GM19463 (cell line): Measurements from ENCODE around the gene PRR7.

Experiments used
- ATAC-seq: cut with Tn5 transposase; IDR thresholded peaks from one replicate; pipeline ENCODE4 v1.9.1; 2021; ENCODE audit warnings: mild to moderate bottlenecking, moderate library complexity; ENCODE audit not compliant: unreplicated experiment

Gene PRR7

GRCh38 chr5:177496070-177496726 is 49.6 kb downstream of the PRR7 start:
- no peak for ATAC-seq

GRCh38 chr5:177496727-177497291 is 50.2 kb downstream of the PRR7 start:
- ATAC-seq: no peak

DNA sequence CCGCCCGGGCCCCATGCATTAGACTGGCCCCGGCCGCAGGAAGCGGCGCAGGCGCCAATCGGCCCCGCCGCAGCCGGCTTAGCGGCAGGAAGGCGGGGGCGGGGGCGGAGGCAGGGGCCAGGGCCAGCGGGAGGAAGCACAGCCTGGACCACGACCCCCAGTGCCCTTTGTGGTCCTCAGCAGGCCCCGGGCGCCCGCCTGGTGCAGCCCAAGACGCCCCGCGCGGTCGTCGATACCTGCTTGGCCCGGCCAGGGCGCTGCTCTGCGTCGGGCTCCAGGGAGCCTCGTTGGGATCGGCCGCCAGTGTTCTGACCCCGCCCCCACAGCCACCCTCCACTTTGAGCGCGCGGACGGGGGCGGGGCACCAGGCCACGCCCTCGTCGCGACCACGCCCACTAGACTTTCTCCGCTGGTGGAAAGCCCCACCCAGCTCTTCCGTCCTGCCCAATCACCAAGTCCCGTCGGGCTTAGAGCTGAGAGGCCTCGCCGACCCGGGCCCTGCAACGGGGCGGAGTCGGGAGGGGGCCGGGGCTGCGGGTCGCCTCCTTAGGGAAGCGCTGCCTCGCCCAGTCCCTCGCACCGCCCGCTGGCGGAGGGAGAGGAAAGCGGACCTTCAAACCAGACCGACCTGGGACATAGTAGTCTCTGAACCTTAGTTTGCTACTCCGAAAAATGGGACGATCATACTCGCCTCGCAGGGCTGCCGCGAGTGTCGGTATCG is 50.8 kb downstream of the PRR7 start, which contains the start of gene PDLIM7:
TSS of gene PDLIM7 (minus strand) at position 313 of the 721 bp plus-strand sequence. CDS start 1,092 bp downstream, outside the sequence.
- ATAC-seq: peak; percentile 71

- no peak for ATAC-seq
These were observed 51.6 kb downstream of the PRR7 start for GRCh38 chr5:177498013-177498787.

DNA sequence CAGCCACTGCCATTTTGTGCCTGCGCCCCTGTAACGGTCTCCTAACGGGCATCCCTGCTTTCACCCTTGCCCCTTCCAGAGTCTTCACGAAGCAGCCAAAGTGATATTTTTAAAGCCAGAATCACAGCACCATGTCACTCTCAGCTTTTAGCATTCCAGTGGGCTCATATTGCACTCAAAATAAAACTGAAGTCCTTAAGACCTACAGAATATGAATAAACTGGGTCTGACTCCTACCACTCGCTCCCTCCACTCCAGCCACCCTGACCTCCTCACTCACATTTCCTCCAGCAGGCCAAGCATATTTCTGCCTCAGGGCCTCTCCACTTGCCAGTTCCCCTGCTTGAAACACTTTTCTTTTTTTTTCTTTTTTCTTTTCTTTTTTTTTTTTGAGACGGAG is 53.2 kb downstream of the PRR7 start:
- no peak for ATAC-seq

DNA sequence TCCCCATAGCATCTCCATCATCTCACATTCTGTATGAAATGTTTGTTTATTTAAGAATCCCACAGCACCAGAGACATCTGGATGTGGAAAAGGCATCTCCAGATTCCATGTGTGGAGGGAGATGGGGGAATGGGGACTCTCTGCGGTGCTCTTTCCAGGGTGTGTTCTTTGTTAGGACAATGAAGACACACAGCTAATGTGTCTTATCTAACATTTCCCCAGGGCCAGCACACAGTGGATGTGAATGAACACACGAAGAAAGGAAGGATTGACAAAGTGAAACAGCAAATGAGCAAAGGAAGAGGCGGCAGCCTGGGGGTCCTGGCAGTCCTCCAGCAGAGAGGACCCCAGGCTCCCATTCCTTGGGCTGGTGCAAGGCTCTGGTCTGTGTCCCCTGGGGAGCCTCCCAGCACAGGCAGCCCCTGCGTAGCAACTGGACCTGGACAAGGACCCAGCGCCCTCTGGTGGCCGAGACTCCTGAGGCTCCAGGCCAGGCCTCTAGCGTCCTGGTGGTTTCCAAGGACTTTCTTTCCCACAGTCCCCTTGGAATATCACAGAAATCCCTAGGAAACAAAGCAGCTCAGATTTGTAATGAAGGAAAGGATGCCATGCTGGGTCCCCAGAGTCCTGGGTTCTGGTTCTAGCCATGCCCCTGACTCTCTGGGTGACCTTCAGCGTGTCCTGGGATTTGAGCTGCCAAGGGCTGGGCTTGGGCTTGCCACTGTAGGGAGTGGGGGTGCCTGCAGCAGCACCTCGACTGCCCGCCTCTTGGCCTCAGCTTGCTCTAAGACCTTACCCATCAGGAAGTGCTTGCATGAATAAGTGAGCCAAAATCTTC is 54.3 kb downstream of the PRR7 start:
- peak; percentile 22 for ATAC-seq

- no peak for ATAC-seq
These were observed 55.5 kb downstream of the PRR7 start for GRCh38 chr5:177501874-177502678.

DNA sequence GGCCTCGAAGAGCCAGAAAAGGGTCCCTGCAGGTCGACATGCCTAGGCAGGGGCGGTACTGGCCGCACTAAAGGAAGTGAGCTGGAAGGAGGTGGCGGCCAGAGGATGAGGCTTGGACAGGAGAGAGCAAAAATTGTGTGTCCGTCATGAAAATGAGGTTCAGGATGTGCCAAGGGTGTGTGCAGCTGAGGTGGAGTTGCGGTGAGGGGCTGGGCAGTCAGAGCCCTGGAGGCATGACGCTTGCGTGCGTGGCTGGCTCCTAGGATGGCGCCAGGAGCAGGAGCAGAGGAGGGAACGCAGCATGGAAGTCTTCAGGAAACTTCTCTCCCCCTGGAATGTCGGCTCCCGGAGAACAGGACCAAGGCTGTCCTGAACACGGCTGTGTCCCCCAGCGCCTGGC is 56.3 kb downstream of the PRR7 start:
- no peak for ATAC-seq

GRCh38 chr5:177503351-177504085 is 56.9 kb downstream of the PRR7 start:
- ATAC-seq: no peak

DNA sequence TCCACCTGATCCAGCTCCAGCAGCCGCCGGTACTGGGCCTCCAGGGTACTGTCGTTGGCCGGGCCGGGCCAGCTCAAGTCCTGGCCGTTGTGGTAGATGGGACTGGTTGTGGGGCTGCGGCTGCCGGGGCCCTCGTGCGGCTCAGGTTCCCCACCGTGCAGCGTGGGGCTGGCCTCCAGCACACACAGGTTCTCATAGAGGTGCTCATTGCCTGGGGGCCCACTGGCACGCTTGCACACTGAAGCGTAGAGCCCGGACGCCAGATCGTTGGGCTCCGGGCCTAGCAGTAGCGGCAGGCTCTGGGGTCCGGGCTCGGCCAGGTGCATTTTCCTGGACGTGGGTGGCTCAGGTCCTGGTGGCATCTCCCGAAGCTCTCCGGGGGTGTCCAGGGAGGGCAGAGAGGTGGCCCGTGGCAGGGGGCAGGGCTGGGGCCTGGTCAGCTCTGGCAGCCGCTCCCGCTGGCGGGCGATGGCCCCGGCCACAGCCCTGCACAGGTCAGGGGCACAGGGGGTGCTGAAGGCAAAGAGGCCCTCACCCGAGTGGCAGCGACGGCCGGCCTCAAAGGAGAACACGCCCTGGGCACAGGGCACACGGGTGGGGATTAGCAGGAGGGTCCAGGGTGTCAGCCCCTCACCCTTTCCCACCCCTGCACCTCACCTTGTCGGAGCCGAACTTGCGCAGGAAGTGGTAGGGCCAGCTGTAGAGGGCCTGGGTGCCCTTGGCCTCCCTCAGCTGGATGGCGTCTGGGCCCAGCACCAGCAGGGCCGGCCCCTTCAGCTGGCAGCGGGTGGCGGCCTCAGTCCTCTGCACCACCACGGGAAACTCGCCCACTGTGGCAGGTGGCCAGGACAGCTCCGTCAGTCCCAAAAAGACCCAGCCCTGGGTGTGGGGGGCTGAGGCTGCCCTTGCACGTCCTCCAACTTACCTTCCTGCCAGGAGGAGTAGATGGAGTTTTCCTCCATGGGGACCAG is 57.8 kb downstream of the PRR7 start:
- ATAC-seq: no peak

DNA sequence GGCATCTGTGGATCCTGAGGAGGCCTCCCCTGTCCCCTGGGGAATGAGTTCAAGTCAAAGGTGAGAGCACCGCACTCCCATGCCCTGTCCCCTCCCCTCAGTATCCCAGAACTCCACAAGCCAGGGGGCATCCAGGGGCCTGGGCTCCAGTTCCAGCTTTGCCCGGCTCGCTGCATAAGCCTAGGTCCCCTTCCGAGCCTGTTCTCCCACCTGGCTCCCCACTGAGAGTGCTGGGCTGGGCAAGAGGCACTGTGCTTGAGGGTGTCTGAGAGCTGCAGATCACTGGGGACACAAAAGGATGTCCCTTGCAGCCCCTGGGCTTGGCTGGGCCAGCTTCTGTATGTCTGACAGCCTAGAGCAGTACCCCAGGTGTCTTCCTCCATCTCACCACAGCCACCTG is 58.5 kb downstream of the PRR7 start:
- no peak for ATAC-seq
